ENCODE measurements around the gene ASCC1. TPM values are rescaled to one million over a fixed set of nuclear protein-coding genes. Genes with fewer than 3 reads are reported as not detected.

The ASCC1 gene
- total RNA-seq, 1 donor, result 49.2 TPM

GRCh38 chr10:72126872-72127232 is 89.2 kb downstream of the ASCC1 start:
- DNase-seq (ENCODE audit: low read depth), result no peak
- H3K4me3 ChIP-seq (ENCODE audit: low read depth, low read length), result no peak overlapping the region
- TF ChIP-seq, protein P1, sequence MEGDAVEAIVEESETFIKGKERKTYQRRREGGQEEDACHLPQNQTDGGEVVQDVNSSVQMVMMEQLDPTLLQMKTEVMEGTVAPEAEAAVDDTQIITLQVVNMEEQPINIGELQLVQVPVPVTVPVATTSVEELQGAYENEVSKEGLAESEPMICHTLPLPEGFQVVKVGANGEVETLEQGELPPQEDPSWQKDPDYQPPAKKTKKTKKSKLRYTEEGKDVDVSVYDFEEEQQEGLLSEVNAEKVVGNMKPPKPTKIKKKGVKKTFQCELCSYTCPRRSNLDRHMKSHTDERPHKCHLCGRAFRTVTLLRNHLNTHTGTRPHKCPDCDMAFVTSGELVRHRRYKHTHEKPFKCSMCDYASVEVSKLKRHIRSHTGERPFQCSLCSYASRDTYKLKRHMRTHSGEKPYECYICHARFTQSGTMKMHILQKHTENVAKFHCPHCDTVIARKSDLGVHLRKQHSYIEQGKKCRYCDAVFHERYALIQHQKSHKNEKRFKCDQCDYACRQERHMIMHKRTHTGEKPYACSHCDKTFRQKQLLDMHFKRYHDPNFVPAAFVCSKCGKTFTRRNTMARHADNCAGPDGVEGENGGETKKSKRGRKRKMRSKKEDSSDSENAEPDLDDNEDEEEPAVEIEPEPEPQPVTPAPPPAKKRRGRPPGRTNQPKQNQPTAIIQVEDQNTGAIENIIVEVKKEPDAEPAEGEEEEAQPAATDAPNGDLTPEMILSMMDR (IDR thresholded peaks at IDR 0.05; ENCODE audit: insufficient read depth, low read length), result no peak

DNA sequence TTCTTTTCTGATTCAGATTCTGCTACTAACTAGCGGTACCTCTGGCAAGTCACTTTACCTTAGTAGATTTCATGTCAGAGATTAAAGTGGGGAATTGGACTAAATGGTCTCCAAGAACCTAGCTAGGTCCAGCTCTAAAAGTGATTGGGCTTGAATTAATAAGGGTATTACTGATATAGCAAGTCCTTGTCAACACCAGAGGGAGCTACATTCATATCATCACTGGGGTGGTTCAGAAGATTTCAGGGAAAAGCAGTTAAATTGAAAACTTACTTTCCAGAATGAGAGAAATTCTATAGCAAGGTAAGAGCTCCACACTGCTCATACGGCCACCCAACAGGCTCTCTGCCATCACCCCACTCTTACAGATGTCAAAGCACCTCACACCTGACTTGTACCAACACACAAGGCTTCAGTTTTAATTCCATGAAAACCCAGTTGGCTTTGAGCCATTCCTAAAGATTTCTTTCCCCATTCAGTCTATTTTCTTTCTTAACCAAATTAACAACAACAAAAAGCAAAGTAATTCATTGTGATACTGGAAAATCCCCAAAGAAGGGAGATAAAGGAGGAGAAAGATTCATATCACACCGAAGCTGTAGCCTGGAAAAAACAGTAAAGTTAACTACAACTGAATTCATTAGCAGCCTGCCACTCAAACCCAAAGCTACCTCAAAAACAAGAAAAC is 89.7 kb downstream of the ASCC1 start:
- H3K4me3 ChIP-seq (ENCODE audit: low read depth, low read length), result no peak overlapping the region
- peak; percentile 73 for DNase-seq (ENCODE audit: low read depth)
- TF ChIP-seq, protein P1 (IDR thresholded peaks at IDR 0.05; ENCODE audit: insufficient read depth, low read length), result peak; percentile 47

DNA sequence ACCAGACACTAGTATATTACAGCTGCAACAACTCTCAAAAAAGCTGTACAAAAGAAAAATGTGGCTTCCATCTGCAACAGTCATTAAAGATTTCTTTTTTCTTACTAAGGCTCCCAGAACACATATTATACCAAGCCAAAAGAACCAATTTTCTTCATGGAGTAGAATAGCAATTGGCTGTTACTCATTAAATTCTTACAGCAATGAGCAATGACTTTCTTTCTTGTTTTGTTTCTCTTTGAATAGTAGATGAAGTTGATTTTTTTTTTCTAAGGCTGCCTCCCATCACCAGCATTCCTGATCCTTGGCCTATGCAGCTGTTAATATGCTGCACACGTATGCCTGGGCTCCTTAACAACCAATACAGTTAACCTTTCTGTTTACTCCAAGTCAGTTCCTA is 91.1 kb downstream of the ASCC1 start:
- no peak overlapping the region for H3K4me3 ChIP-seq (ENCODE audit: low read depth, low read length)
- TF ChIP-seq, protein P1 (IDR thresholded peaks at IDR 0.05; ENCODE audit: insufficient read depth, low read length), result no peak
- peak; percentile 68 for DNase-seq (ENCODE audit: low read depth)

DNA sequence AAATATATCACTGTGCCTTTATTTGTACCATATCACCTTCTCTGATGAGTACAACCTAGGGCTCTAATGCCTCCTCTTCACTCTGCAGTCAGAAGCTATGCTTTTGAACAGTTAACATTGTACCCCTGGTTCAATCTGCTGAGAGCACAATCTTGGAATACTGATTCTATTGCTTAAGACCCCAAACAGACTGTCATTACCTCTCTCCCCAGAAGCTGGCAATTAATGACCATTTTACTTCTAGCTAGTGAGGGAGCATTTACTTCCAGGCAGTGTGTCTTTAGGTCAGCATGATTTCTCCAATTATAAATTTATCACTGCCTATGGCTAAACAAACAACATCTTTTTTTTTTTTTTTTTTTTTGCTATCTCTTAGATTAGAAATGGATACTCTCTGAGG is 91.7 kb downstream of the ASCC1 start:
- TF ChIP-seq, protein P1 (IDR thresholded peaks at IDR 0.05; ENCODE audit: insufficient read depth, low read length), result no peak
- no peak for DNase-seq (ENCODE audit: low read depth)
- no peak overlapping the region for H3K4me3 ChIP-seq (ENCODE audit: low read depth, low read length)

DNA sequence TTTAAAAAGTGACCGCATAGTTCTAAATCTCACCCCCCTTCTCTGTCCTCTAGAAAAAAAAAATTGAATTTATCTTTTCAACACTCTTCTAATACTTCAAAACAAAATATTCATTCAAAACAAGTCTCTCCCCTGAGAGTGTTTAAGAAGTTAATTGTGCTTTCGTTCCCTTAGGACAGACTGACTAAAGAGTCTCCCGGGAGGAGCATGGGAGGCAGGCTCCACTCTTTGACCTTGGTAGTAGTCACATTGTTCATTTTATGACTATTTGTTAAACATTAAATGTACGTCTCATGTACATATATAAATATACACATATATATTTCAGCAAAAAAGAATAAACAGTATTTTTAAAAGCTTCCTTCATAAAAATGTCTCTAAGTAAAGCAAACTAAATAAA is 92.5 kb downstream of the ASCC1 start:
- TF ChIP-seq, protein P1 (IDR thresholded peaks at IDR 0.05; ENCODE audit: insufficient read depth, low read length), result no peak
- H3K4me3 ChIP-seq (ENCODE audit: low read depth, low read length), result no peak overlapping the region
- DNase-seq (ENCODE audit: low read depth), result no peak

- TF ChIP-seq, protein P1 (IDR thresholded peaks at IDR 0.05; ENCODE audit: insufficient read depth, low read length), result no peak
- no peak for DNase-seq (ENCODE audit: low read depth)
- H3K4me3 ChIP-seq (ENCODE audit: low read depth, low read length), result no peak overlapping the region
Observed at GRCh38 chr10:72122221-72122620, 93.9 kb downstream of the ASCC1 start.

- no peak for DNase-seq (ENCODE audit: low read depth)
- H3K4me3 ChIP-seq (ENCODE audit: low read depth, low read length), result no peak overlapping the region
- TF ChIP-seq, protein P1 (IDR thresholded peaks at IDR 0.05; ENCODE audit: insufficient read depth, low read length), result no peak
Observed at GRCh38 chr10:72121389-72121788, 94.7 kb downstream of the ASCC1 start.
